GM12801 (cell line): ENCODE measurements around the gene TMEM94.

Experiments used
- TF ChIP-seq, protein P1 (sequence below): IDR thresholded peaks from one replicate; pipeline ENCODE4 v1.5.1; 2011; ENCODE audit warnings: control low read depth; ENCODE audit not compliant: insufficient read length; ENCODE audit errors: extremely low read depth

TMEM94 gene

DNA sequence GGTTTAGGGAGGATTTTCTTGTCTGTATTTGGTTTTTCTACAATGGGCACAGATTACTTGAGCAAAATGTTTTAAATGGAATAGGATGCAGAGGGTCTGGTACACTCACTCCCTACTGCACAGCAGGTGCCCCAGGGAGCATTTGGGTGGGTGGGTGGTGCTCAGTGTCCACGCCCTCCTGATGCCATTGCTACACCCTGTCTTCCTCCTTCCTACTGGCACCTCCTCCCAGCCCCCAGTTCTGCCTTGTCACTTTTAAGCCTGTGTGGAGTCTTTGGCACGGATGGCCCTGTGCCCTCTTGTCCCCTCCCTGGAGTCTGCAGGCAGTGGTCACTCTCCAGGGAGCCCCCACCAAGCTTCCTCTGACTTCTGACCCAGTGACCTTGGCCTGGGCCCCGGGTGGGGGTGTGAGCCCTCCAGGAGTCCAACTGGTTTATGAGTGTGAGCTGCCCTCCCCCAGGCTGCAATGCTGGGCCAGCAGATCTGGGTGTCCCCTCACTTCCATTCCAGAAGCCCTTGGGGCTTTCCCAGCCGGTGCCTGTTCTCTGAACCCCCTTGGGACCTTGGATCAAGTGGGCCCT is 84.6 kb downstream of the TMEM94 start:
- TF ChIP-seq, protein P1, sequence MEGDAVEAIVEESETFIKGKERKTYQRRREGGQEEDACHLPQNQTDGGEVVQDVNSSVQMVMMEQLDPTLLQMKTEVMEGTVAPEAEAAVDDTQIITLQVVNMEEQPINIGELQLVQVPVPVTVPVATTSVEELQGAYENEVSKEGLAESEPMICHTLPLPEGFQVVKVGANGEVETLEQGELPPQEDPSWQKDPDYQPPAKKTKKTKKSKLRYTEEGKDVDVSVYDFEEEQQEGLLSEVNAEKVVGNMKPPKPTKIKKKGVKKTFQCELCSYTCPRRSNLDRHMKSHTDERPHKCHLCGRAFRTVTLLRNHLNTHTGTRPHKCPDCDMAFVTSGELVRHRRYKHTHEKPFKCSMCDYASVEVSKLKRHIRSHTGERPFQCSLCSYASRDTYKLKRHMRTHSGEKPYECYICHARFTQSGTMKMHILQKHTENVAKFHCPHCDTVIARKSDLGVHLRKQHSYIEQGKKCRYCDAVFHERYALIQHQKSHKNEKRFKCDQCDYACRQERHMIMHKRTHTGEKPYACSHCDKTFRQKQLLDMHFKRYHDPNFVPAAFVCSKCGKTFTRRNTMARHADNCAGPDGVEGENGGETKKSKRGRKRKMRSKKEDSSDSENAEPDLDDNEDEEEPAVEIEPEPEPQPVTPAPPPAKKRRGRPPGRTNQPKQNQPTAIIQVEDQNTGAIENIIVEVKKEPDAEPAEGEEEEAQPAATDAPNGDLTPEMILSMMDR, result no peak

DNA sequence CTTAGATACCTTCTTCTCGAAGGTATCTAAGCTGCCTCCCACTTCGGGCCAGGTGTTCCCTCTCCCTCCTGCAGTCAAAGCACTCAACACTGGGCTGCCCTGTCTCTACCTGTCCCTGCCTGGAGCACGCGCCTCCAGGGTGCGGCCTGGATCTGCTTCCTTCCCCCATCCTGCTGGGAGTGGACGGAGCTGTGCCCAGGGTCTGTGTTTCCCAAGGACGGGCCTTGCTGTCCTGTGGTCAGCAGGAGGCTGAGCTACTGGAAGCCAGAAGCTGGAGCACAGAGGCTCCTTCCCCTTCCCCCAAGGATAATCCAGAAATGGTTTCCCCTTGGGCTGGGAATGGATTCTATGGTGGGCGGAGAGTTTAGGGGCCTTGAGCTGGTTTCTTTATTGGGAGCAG is 85.8 kb downstream of the TMEM94 start:
- TF ChIP-seq, protein P1, result no peak

DNA sequence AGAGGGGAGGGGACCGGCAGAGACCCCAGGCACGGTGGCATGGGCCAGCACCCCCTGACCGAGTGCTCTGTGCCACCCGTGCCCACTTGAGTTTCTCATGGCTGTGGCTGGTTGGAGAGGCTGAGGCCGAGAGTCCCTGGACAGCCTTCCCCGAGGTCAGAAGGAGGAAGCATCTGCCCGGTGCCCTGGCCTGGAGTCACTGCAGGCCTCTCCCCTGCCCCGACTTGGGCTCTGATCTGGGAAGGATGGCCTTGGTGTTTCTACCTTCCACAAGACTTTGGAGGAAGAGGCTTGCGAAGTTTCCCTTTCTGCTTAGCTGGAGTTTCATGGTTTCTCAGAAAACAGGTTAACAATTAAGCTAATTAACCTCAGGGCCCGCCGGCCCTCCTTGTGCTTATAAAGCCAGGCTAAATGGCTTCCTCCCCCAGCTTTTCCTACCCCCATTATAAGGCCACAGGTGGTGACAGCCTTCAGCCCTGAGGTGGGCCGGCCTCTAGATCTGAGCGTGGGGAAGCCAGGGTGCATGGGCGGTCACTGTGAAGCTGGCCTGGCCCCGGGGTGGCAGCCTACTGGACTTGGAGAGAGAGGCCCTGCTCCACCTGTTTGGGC is 86.4 kb downstream of the TMEM94 start:
- TF ChIP-seq, protein P1, result no peak

DNA sequence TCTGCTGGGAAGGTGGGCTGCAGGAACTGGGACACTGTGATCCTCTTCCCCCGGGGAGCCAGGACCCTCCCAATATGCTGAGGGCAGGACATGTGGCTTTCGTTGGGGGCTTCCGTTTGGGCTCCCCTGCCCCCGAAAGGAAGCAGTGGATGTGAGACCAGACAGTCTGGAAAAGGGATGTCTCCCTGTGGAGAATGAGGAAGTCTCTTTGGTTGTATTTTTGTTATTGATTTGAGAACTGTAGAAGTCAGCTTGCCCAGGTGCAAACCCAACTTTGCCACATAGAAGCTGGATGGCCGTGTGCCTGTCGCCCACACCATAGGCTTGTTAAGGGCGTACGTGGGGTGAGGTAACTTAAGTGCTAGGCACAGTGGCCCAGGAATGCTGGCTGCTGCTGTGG is 87.8 kb downstream of the TMEM94 start:
- TF ChIP-seq, protein P1, result no peak

DNA sequence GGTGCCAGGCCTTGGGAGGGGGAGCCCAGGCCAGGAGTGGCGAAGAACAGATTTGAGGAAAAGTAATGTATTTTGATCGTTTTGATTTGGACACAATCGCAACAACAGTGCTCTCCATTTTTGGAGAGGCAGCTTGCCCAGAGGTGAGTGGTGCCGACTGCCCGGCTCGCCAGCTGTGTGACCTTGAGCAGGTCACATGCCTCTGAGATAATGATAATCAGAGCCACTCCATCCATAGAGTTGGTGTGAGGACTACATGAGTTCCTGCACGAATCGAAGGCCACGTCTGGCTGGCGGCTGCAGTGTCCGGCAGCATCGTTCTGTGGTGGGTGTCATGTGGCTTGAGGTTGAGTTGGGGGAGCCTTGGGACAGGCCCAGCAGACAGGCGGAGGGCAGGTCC is 89.7 kb downstream of the TMEM94 start:
- TF ChIP-seq, protein P1, result no peak

DNA sequence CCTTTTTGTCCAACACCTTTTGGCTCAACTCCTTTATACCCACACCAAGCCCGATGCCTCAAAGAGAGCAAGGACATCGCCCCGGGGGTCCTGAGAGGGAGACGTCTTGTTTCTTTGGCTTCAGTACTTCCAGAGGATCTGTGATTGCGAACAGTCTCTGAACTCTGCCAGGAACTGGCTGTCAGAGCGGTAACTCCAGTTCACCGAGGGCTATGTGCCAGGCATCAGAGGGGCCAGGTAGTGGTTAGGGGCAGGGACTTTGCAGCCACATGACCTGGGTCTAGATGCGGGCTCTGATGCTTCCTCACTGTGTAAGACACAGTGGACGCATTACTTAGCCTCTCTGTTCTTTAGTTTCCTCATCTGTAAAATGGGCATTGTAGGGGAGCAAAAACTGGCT is 90.7 kb downstream of the TMEM94 start:
- TF ChIP-seq, protein P1, result no peak

DNA sequence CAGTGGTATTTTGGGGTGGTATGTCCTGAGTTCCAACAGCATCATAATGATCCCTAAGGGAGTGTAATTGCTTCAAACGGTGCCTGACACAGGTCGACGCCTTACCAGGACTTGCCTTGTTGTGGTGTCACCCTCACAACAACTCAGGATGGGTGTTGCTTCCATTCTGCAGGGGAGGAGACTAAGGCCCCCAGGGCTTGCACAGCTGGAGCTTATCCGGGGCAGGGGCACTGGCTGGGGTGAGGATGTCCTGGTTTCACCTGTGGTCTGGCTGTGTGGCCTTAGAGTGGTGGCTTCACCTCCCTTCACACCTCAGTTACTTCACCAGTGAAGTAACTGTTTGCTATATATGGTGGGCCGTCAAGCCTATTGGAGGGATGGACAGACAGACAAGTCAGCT is 92.4 kb downstream of the TMEM94 start:
- TF ChIP-seq, protein P1, result no peak
